K562 (cell line): ENCODE measurements around the gene CFAP92. TPM values are rescaled to one million over a fixed set of nuclear protein-coding genes. Genes with fewer than 3 reads are reported as not detected.

Experiments used
- ATAC-seq: fragments of 200-7000 bp; cut with Tn5 transposase; 3 replicates; pipeline ENCODE4 v1.9.1; 2020; ENCODE audit warnings: moderate library complexity
- BruUV-seq: library from RNA; stranded (reverse); fragments of 400-500 nt; replicated peaks from 2 replicates; lab custom pipeline; 2021; lab: Mats Ljungman, UMichigan
- CTCF ChIA-PET: fragments of 300-600 bp; formaldehyde crosslinking; extraction: SDS; loops from one replicate; lab custom pipeline; 2021; ENCODE audit warnings: low intra/inter-chr PET ratio; lab: Yijun Ruan, JAX
- POLR2A ChIA-PET: fragments of 300-600, 350-650 bp; sonication (Branson Sonifier 250); formaldehyde crosslinking; extraction: SDS; loops from one replicate; lab custom pipeline; 2021; ENCODE audit warnings: antibody characterized with exemption, inconsistent platforms; lab: Yijun Ruan, JAX
- DNase-seq, 4 experiments: peaks; one replicate each; pipeline versions ENCODE4 v3.0.0 to v3.0.0-alpha.2; 2011 to 2018; ENCODE audit warnings: low spot score in 3 of 4, mixed read lengths in 3 of 4; ENCODE audit errors: extremely low read depth in 1 of 4
- FAIRE-seq: peaks from 2 replicates; lab custom pipeline; 2011; peaks lifted over from hg19 to GRCh38; lab: Jason Lieb, UNC
- H2AFZ ChIP-seq: 2 replicates; pipeline ENCODE4 v1.6.0; 2011; ENCODE audit warnings: low read depth, low read length, control low read depth, inconsistent platforms
- H3K27ac ChIP-seq: fragments of 200-600 bp; 3 replicates; pipeline ENCODE4 v1.8.0; 2011; ENCODE audit warnings: low read depth, mild to moderate bottlenecking, control low read depth, inconsistent platforms, low read length, moderate library complexity, mixed read lengths; ENCODE audit errors: extremely low read depth
- H3K27me3 ChIP-seq, 2 experiments: fragments of 300-600 bp in 1 of 2; 2 replicates in 1 of 2; 3 replicates in 1 of 2; pipeline versions ENCODE4 v1.6.0 to v1.8.0; 2011; ENCODE audit warnings: inconsistent platforms in 2 of 2, low read length in 2 of 2, mild to moderate bottlenecking in 1 of 2, mixed read lengths in 1 of 2, moderate library complexity in 1 of 2; ENCODE audit not compliant: control insufficient read depth in 2 of 2, insufficient read depth in 2 of 2
- H3K36me3 ChIP-seq: fragments of 300-600 bp; 3 replicates; pipeline ENCODE4 v1.8.0; 2011; ENCODE audit warnings: mild to moderate bottlenecking, low read length, inconsistent platforms; ENCODE audit not compliant: control insufficient read depth, insufficient read depth
- H3K4me1 ChIP-seq, 2 experiments: fragments of 200-600 bp in 1 of 2; replicated peaks in 1 of 2; 2 replicates in 1 of 2; 3 replicates in 1 of 2; pipeline versions ENCODE4 v1.5.1 to v1.8.0; 2011; ENCODE audit warnings: inconsistent platforms in 2 of 2, low read length in 2 of 2, mild to moderate bottlenecking in 1 of 2, mixed read lengths in 1 of 2, moderate library complexity in 1 of 2; ENCODE audit not compliant: control insufficient read depth in 2 of 2, insufficient read depth in 2 of 2
- H3K4me2 ChIP-seq: 2 replicates; pipeline ENCODE4 v1.6.1; 2011; ENCODE audit warnings: low read length, control low read depth, inconsistent platforms, mixed read lengths; ENCODE audit not compliant: insufficient read depth
- H3K4me3 ChIP-seq: fragments of 200-600 bp; sonication (generic), shearing (Covaris generic); 2 replicates; pipeline ENCODE4 v1.5.1; 2016; ENCODE audit warnings: control low read depth, inconsistent platforms
- H3K79me2 ChIP-seq: fragments of 200-600 bp; 3 replicates; pipeline ENCODE4 v1.8.0; 2011; ENCODE audit warnings: low read length, inconsistent platforms; ENCODE audit not compliant: control insufficient read depth, insufficient read depth
- H3K9ac ChIP-seq, 2 experiments: 2 replicates each; pipeline versions ENCODE4 v1.6.0 to v1.6.1; 2011; ENCODE audit warnings: low read depth in 2 of 2, low read length in 2 of 2, control low read depth in 1 of 2, inconsistent platforms in 1 of 2, mild to moderate bottlenecking in 1 of 2, mixed read lengths in 1 of 2; ENCODE audit not compliant: insufficient read depth in 1 of 2
- H3K9me1 ChIP-seq: one replicate; pipeline ENCODE4 v1.6.0; 2011; ENCODE audit warnings: inconsistent platforms, mild to moderate bottlenecking, low read length, moderate library complexity; ENCODE audit not compliant: control insufficient read depth, insufficient read depth
- H3K9me3 ChIP-seq: replicated peaks from 2 replicates; pipeline ENCODE4 v1.5.1; 2011; ENCODE audit warnings: low read depth, low read length, inconsistent platforms; ENCODE audit not compliant: control insufficient read depth, insufficient read depth
- H4K20me1 ChIP-seq: replicated peaks from 2 replicates; pipeline ENCODE4 v1.6.1; 2011; ENCODE audit warnings: low read length, inconsistent platforms, mixed read lengths; ENCODE audit not compliant: control insufficient read depth, insufficient read depth
- BCOR ChIP-seq: fragments of 450-650 bp; IDR thresholded peaks from 2 replicates; pipeline ENCODE4 v1.6.1; 2016
- CBX1 ChIP-seq: sonication (generic); IDR thresholded peaks from 2 replicates; pipeline ENCODE4 v1.6.1; 2016; ENCODE audit warnings: antibody characterized with exemption, low read depth, mild to moderate bottlenecking
- CEBPB ChIP-seq: fragments of 450-650 bp; IDR thresholded peaks from 2 replicates; pipeline ENCODE4 v1.6.1; 2016; ENCODE audit warnings: missing genetic modification characterization, missing compliant biosample characterization
- HDAC6 ChIP-seq: IDR thresholded peaks from 2 replicates; pipeline ENCODE4 v1.6.1; 2012; ENCODE audit warnings: low read depth, mild to moderate bottlenecking, control low read depth, inconsistent platforms, low read length, moderate library complexity
- POLR2G ChIP-seq: fragments of 200-400 bp; formaldehyde crosslinking; IDR thresholded peaks from 2 replicates; pipeline ENCODE4 v1.6.1; 2017; ENCODE audit warnings: low read depth, mild to moderate bottlenecking, antibody characterized with exemption, low read length, moderate library complexity
- RBFOX2 ChIP-seq: fragments of 200-400 bp; formaldehyde crosslinking; IDR thresholded peaks from 2 replicates; pipeline ENCODE4 v1.6.1; 2017; ENCODE audit warnings: low read depth, mild to moderate bottlenecking, low read length, moderate library complexity
- RUNX1 ChIP-seq: sonication (generic); IDR thresholded peaks from 2 replicates; pipeline ENCODE4 v1.6.1; 2016; ENCODE audit warnings: antibody characterized with exemption, low read depth
- SIX5 ChIP-seq, 2 experiments: IDR thresholded peaks; 2 replicates each; pipeline ENCODE4 v1.6.1; 2011; ENCODE audit warnings: low read length in 2 of 2, borderline replicate concordance in 1 of 2, low read depth in 1 of 2, mild to moderate bottlenecking in 1 of 2, moderate library complexity in 1 of 2; ENCODE audit not compliant: insufficient read depth in 1 of 2
- SP1 ChIP-seq: sonication (generic); formaldehyde crosslinking; IDR thresholded peaks from 2 replicates; pipeline ENCODE4 v1.8.1; 2022; ENCODE audit warnings: mild to moderate bottlenecking, missing genetic modification reagents
- TAF15 ChIP-seq: fragments of 200-400 bp; formaldehyde crosslinking; IDR thresholded peaks from 2 replicates; pipeline ENCODE4 v1.6.1; 2017; ENCODE audit warnings: mild to moderate bottlenecking, low read depth, low read length, moderate library complexity
- ZNF263 ChIP-seq: sonication (generic); formaldehyde crosslinking; IDR thresholded peaks from 2 replicates; pipeline ENCODE4 v1.8.0; 2022; ENCODE audit warnings: mild to moderate bottlenecking, missing genetic modification reagents, borderline replicate concordance
- WGBS: fragments of 100-300 bp; shearing (Covaris generic); methylation state at CpG from one replicate; pipeline ENCODE4 v1.1.6; 2016; ENCODE audit warnings: low coverage, mixed read lengths; ENCODE audit not compliant: insufficient coverage; ENCODE audit errors: missing lambda C conversion rate; 5-methylcytosine and 5-hydroxymethylcytosine counted together
- in situ Hi-C: fragments of 300-500 bp; cut with MboI; formaldehyde crosslinking; loops from 4 replicates; pipeline ENCODE4 v1.15.0; 2018; ENCODE audit warnings: inconsistent platforms, mixed read lengths
- intact Hi-C: fragments of 100-400 bp; cut with micrococcal nuclease; formaldehyde crosslinking; loops from 2 replicates; pipeline ENCODE4 v1.14.2; 2022
- polyA plus RNA-seq, 8 experiments: library from polyadenylated mRNA; depleted of rRNA in 4 of 8; stranded (reverse) in 5 of 8; unstranded in 3 of 8; fragments of >200 nt; fragmentation: Nextera tagmentation in 2 of 8; fragmentation: Illumina TruSeq in 1 of 8; extraction: Ambion mirVana in 2 of 8; extraction: Trizol in 1 of 8; gene quantifications; 2 replicates each; pipeline versions ENCODE4 v1.2.1 to v1.2.3, GENCODE V29; 2011 to 2014; ENCODE audit warnings: inconsistent platforms in 1 of 8, missing spikeins in 1 of 8
- total RNA-seq, 7 experiments: library from RNA; depleted of rRNA in 6 of 7; stranded (reverse); fragments of >200 nt in 6 of 7; fragmentation: Illumina TruSeq in 2 of 7; extraction: Trizol in 2 of 7; gene quantifications; 2 replicates each; pipeline versions ENCODE4 v1.2.1 to v1.2.3, GENCODE V29; 2011 to 2021; ENCODE audit warnings: low replicate concordance in 1 of 7
- TF ChIP-seq, protein P1 (sequence below): fragments of 250-450 bp; sonication (Bioruptor Pico); IDR thresholded peaks from 2 replicates; pipeline ENCODE4 v1.9.0; 2021; ENCODE audit warnings: mild to moderate bottlenecking, inconsistent platforms
- TF ChIP-seq, protein P2 (sequence below): fragments of 450-650 bp; IDR thresholded peaks from one replicate; pipeline ENCODE4 v1.6.1; 2018; ENCODE audit warnings: mild to moderate bottlenecking, moderate library complexity; ENCODE audit not compliant: partially characterized antibody

The CFAP92 gene
- total and polyA plus RNA-seq, 9 of the 15 experiments (the other 6 are each of a cell fraction or from before 2014, with no cell fraction given), result 0.06 to 0.62 (median 0.36) TPM

DNA sequence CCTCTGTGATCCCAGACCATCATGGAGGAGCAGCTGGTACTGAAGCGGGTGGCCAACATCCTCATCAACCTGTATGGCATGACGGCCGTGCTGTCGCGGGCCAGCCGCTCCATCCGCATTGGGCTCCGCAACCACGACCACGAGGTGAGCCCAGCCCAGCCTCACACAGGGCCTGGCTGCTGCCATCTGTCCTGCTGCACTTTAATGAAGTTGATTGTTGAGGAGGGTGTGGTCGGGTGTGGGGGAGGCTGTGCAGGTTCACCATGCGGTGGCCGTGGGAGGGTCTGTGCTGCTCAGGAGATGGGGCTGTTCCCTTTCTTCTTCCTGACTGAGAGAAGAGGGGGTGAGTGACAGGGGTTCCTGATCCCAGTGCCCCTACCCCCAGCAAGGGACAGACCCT, 83.9 kb downstream of the CFAP92 start:
- ChIA-PET CTCF (no interaction called here), POLR2A (interaction anchor here (0.6 kb wide), 1 partner anchor 339 kb away, joined by 3 read pairs; the partner anchor contains the start of gene COPG1)
- Histone ChIP-seq H3K4me3 (no peak overlapping the region), H3K27ac (no peak overlapping the region), H3K9me3 (no peaks in the 10 kb centered on the region), H2AFZ (no peak overlapping the region), H3K36me3 (peaks cover 94% of the 10 kb centered on the region; the same call in 2 of the 3 replicates), H4K20me1 (no peaks in the 10 kb centered on the region; the same call in 1 of the 2 replicates), H3K4me1 (peaks cover 0 to 5% of the 10 kb centered on the region in 2 experiments; a peak in 2 of 5 replicates), H3K4me2 (no peak overlapping the region), H3K27me3 (no peaks in the 10 kb centered on the region), H3K9ac (no peak overlapping the region), H3K9me1 (no peaks in the 10 kb centered on the region), H3K79me2 (no peaks in the 10 kb centered on the region)
- no TSS peak for BruUV-seq
- TF ChIP-seq RUNX1 (no peak), RBFOX2 (peak; percentile 30; the same call in 1 of the 2 replicates), POLR2G (peak; percentile 48; the same call in 1 of the 2 replicates)
- FAIRE-seq, result no peak
- peak in 2 of 4 experiments; percentile 20 to 27 for DNase-seq
- intact Hi-C loops (no loop called here), in situ Hi-C loops (no loop called here)
- 0 out of 3 replicates have a peak, but pooled peaks have one; percentile 37 for ATAC-seq
- 80% methylated on average over 2 of the region's 13 CpGs for WGBS

DNA sequence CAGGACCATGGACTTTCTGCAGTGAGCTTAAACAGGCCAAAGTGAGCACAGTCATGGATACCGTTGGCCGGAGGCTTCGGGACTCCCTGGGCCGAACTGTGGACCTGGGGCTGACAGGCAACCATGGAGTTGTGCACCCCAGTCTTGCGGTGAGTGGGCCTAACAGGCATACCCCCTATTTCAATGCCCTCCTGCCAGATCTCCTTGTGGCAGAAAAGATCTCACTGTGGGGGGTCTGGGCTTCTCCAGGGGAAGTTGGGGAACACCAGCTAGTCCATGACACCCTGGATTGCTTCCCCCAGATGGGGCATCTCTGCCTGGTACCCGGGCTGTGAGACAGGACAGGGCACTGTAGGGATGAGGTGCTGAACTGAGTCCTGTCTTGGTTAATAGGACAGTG, 84.9 kb downstream of the CFAP92 start:
- Histone ChIP-seq H3K79me2 (no peaks in the 10 kb centered on the region), H2AFZ (no peak overlapping the region), H3K4me2 (no peak overlapping the region), H3K27ac (no peak overlapping the region), H3K4me1 (peaks cover 0 to 5% of the 10 kb centered on the region in 2 experiments; a peak in 2 of 5 replicates), H3K36me3 (peaks cover 91% of the 10 kb centered on the region; the same call in 2 of the 3 replicates), H3K9me3 (no peaks in the 10 kb centered on the region), H3K27me3 (no peaks in the 10 kb centered on the region), H4K20me1 (no peaks in the 10 kb centered on the region; the same call in 1 of the 2 replicates), H3K9me1 (no peaks in the 10 kb centered on the region), H3K9ac (no peak overlapping the region), H3K4me3 (no peak overlapping the region)
- ChIA-PET POLR2A (interaction anchor here (1.4 kb wide), 1 partner anchor 9 kb away, joined by 3 read pairs; no protein-coding TSS in a partner anchor), CTCF (no interaction called here)
- in situ Hi-C loops, result no loop called here
- intact Hi-C loops, result no loop called here
- FAIRE-seq, result no peak
- DNase-seq, result no peak
- BruUV-seq, result no TSS peak
- no peak for ATAC-seq
- 93% methylated on average over 5 of the region's 6 CpGs for whole genome bisulfite sequencing
- TF ChIP-seq SP1 (CRISPR knock-in tag) (no peak), HDAC6 (no peak), BCOR (no peak), TAF15 (no peak), SIX5 (IDR thresholded peaks at IDR 0.05; ENCODE audit: borderline replicate concordance in 1 of 2, insufficient read depth in 1 of 2, low read depth in 1 of 2, low read length in 2 of 2) (no peak), CBX1 (no peak), CEBPB (no peak), ZNF263 (no peak)
- TF ChIP-seq, protein P1, sequence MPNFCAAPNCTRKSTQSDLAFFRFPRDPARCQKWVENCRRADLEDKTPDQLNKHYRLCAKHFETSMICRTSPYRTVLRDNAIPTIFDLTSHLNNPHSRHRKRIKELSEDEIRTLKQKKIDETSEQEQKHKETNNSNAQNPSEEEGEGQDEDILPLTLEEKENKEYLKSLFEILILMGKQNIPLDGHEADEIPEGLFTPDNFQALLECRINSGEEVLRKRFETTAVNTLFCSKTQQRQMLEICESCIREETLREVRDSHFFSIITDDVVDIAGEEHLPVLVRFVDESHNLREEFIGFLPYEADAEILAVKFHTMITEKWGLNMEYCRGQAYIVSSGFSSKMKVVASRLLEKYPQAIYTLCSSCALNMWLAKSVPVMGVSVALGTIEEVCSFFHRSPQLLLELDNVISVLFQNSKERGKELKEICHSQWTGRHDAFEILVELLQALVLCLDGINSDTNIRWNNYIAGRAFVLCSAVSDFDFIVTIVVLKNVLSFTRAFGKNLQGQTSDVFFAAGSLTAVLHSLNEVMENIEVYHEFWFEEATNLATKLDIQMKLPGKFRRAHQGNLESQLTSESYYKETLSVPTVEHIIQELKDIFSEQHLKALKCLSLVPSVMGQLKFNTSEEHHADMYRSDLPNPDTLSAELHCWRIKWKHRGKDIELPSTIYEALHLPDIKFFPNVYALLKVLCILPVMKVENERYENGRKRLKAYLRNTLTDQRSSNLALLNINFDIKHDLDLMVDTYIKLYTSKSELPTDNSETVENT (CRISPR knock-in tag), result no peak
- TF ChIP-seq, protein P2, sequence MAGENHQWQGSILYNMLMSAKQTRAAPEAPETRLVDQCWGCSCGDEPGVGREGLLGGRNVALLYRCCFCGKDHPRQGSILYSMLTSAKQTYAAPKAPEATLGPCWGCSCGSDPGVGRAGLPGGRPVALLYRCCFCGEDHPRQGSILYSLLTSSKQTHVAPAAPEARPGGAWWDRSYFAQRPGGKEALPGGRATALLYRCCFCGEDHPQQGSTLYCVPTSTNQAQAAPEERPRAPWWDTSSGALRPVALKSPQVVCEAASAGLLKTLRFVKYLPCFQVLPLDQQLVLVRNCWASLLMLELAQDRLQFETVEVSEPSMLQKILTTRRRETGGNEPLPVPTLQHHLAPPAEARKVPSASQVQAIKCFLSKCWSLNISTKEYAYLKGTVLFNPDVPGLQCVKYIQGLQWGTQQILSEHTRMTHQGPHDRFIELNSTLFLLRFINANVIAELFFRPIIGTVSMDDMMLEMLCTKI, result no peak
